Measurements from ENCODE around the gene TNFSF15.

DNA sequence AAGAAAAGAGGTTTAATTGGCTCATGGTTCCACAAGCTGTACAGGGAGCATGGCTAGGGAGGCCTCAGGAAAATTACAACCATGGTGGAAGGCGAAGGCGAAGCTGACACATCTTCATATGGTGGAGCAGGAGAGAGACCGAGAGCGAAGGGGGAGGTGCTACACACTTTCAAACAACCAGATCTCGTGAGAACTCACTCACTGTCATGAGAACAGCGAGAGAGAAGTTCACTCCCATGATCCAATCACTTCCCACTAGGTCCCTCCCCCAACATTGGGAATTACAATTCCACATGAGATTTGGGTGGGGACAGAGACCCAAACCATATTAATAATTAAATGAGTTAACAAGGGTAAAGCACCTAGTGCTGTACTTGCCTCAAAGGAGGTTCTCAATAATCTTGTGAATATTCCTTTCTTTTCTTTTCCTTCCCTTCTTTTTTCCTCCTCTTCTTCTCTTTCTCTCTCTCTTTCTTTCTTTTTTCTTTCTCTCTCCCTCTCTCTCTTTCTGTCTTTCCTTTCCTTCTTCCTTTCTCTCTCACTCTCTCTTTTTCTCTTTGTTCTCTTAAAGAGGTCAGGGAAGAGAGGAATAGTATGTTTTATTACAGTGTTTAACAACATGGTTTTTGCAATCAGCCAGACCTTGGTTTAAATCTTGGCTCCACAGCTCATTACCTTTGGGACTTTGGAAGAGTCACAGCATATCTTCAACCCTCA, 29.0 kb downstream of the TNFSF15 start:
- TF ChIP-seq, protein P1, sequence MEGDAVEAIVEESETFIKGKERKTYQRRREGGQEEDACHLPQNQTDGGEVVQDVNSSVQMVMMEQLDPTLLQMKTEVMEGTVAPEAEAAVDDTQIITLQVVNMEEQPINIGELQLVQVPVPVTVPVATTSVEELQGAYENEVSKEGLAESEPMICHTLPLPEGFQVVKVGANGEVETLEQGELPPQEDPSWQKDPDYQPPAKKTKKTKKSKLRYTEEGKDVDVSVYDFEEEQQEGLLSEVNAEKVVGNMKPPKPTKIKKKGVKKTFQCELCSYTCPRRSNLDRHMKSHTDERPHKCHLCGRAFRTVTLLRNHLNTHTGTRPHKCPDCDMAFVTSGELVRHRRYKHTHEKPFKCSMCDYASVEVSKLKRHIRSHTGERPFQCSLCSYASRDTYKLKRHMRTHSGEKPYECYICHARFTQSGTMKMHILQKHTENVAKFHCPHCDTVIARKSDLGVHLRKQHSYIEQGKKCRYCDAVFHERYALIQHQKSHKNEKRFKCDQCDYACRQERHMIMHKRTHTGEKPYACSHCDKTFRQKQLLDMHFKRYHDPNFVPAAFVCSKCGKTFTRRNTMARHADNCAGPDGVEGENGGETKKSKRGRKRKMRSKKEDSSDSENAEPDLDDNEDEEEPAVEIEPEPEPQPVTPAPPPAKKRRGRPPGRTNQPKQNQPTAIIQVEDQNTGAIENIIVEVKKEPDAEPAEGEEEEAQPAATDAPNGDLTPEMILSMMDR (IDR thresholded peaks at IDR 0.05): no peak
- no peak for TF ChIP-seq POLR2A (IDR thresholded peaks at IDR 0.05)

Measured in adrenal gland (tissue), 5 donors.